ENCODE measurements around the gene ELP5.

The ELP5 gene

DNA sequence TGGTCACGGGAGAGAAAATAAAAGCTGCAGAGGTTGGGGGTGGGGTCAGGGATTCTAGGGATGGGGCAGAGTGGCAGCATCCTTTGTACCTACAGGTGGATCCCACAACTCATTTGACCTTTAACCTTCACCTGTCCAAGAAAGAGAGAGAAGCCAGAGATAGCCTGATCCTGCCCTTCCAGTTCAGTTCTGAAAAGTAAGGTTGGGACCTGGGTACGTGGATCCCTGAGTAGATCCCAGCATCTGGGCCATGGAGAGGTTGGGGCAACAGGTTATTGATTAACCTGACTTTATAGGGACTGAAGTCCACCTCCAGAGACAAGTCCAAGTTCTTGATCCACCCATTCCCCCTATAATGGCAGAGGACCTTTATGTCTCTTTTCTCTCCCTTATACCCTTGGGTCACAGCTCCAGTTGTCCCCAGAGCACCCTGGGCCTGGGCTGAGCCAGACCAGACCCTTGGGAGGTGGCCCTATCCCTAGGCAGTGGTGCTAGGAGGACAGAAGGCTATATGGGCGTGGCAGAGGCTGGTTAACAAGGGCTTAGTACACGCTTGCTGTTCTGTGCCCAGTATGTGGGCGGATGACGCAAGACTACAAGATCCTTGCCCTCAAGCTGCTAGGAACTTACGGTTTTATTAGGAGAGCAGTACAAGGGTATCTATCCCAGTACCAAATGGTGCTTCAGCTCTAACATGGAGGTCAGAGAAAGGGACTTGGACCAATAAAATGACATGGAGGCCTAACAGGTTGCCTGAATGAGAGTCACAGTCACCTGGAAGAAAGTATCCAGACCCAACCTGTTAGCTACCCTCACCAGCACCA, 6.9 kb downstream of the ELP5 start:
- no peak for DNase-seq

DNA sequence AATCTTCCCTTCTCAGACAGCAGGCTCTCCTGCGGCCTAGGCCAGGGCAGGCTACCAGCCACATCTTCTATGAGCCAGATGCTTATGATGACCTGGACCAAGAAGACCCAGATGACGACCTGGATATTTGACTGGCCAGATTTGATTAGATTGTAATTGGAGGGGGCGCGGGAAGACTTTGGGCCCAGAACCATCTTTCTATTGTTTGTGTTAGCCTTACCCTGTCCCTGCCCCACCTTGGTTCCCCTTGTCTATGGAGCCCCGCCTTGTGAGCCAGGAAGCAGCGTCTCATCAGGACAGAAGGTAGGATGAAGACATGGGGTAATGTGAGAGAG, 7.5 kb downstream of the ELP5 start:
- no peak for DNase-seq

DNA sequence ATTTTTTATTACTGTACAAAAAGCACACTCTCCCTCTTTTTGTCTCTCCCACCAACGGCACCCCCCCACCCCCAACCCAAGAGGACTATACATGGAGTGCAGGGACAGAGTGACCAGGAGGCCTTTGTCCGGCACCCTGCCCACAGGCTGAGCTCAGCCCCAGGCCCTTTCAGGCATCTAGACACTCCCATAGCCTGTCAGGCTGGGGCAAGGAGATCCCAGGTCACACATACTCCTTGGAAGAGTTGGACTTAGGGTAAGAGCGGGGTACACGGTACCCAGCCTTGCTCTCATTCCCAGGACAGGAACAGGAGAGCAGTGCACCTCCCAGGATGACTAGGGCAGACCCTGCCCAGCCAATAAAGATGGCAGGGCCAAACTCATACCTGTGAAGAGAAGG, 8.1 kb downstream of the ELP5 start:
- no peak for DNase-seq

DNA sequence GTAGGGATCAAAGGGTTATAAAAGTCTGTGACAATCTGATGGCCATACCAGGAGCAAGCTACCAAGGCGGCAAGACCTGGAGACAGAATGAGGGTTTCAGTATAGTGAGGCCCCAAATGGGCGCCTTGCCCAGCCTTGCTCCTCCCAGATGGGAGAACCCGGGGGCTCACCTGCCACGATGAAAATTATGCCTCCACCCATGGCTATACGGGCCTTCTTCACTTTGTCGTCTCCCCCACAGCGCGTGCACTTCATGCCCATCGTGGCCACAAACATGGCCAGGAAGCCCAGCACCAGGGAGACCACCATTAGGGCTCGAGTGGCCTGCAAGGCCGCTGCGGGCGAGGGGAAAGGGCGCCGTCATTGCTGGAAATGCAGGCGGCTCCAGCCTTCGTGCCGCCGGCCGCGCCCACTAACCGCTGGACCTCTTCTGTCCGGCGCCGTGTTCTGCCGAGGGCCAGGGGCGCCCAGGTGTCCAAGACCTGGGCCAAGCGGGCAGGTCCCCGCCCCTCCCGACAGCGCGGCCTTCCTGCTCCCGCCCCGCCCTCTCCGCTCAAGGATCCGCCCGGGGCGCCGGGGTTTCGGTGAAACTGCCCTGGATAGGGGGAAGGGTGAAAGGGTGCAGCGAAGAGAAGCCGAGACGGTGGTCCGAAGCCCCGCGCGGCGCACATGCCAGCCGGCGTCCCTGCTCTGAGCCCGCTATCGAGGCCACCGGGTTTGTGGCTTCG, 8.8 kb downstream of the ELP5 start:
- DNase-seq: peak in 1 of 4 experiments; percentile 31

DNA sequence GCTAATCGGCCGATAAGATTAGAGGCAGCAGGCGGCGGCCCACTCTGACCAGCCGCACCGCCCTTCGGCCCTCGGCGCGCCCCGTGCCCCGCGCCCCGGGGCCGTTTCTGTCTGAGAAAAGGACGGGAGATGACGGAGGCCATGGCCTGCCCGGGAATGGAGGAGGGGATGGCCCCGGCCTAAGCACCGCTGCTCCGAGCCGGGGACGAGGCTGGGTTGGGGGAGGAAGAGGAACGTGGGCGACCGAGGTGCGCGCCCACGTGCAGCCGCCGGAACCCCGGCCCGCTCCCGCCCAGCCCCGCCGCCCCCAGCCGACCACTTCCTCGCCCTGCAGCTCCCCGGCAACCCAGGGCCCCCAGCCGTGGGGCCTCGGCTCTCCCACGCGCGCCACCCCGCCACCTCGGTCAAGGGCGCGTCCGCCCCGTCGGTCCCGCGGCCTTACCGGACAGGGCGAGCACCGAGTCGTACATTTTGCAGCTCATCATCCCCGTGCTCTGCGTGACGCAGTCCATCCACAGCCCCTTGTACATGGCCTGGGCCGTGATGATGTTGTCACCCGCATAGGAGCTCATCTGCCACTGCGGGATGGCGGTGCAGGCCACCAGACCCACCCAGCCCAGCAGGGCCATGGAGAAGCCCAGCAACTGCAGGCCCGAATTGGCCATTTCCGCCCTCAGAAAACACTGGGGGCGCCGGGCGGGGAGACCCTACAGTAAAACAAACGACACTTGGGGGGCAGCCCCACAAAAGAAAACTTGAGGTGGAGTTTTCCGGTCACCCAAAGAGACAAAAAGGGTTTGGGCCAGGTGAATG, 9.6 kb downstream of the ELP5 start:
- no peak for DNase-seq

DNA sequence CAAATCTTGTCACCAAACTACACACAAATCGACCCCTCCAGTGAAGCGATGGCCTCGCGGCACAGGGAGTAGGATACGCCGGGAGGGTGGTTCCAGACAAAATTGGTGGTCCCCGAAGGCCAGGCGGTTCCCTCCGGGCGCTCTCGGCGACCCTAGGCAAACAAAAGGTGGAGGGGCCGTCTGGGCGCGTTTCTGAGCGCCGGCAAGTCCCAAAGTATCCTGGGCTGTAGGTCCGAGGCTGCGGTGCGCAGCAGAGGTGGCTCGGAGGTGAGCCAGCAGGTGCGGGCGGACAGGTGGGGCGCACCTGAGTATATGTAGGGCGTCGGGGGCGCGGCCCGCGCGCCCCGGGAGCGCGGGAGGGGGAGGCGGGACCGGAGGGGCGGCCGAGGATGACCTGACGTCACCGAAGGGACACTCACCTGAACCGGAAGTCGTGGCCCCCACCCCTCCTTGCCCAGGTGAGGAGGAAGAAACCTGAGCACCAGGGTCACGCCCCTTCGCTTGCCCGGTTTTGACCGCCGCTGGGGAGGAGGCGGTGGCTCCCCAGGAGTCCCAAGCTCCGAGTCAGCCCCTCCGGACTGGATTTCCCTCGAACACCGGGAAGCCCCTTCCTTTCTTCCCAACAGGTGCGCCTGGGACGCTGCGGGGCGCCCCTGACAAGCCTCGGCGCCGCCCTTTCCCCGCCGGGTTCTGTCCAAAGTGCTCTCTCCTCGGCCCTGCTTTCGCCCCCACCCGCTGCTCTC, 10.3 kb downstream of the ELP5 start, which contains the start of gene CLDN7:
CLDN7 (minus strand) TSS at position 287 of the 743 bp plus-strand sequence. CDS start 435 bp downstream, outside the sequence.
- DNase-seq: no peak

DNA sequence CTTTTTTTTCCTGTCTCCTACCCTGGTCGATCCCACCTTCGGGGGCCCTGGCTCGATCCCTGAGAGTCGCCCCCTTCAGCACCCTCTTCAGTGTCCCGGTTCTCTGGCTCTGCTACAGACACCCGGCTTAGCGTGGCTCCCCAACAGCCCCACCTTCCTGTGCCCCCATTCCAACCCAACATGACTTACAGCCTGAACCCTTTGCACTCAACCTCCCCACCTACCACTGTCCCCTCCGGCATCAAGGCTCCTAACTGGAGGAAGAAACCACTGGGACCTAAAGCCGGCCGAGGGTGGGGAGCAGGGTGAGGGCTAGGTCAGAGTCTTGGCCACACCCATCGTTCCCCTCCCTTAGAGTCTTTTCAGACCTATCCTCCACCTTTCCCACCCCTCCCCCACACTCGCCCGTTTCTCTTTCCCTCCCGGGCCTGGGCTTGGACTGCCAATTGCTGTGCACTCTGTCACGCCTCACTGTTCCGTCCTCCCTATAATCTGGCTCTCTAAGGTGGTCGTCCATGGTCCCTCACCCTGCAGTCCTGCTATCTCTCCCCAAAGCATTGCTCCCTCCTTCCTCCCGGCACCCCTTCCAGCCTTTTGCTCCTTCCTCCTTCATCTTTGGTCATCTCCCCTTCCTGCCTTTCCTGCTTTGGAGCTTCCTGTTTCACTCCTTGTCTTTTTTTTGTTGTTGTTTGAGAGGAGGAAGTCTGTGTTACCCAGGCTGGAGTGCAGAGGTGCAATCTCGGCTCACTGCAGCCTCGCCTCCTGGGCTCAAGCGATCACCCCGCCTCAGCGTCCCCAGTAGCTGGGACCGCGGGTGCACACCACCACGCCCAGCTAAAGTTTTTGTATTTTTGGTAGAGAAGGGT, 11.2 kb downstream of the ELP5 start:
- no peak for DNase-seq

DNA sequence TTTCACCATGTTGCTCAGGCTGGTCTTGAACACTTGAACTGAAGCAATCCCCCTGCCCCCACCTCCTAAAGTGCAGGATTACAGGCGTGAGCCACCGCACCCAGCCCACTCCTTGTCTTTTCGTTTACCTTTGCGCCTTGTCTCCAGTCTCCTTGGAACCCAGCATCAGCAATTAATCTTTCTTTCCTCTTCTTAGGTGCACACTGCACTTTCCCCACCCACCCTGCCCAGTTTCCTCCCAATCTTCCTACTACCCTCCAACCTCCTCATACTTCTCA, 11.7 kb downstream of the ELP5 start:
- DNase-seq: no peak

DNA sequence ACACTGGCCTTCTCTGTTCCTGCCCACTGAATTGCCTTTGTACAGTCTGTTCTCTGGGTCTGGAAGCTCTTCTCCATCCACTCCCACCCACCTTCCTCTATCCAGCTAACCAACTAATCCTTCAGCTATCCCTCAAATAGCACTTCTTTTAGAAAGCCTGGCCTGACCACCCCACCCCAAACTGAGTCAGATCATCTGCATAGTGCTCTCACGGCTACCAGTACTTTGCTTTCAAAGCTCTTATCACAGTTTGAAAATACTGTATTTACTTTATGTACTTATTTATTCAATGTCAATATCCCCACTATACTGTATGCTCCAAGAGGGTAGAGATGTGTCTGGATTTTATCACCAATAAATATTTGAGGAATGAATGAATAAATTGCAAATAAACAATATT, 14.8 kb downstream of the ELP5 start:
- DNase-seq: no peak

DNA sequence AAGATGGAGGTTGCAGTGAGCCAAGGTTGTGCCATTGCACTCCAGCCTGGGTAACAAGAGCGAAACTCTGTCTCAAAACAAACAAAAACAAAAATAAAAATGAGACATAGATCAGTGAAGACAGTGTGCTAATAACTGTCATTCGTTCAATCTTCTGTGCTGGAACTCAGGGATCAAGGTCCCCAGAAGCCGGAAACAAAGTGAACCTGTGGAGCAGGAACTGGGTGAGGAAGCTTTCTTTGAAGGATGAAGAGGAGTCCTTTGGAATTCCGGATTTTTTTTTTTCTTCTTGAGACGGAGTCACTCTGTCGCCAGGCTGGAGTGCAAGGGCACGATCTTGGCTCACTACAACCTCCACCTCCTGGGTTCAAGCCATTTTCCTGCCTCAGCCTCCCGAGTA, 27.4 kb downstream of the ELP5 start:
- DNase-seq: no peak

DNA sequence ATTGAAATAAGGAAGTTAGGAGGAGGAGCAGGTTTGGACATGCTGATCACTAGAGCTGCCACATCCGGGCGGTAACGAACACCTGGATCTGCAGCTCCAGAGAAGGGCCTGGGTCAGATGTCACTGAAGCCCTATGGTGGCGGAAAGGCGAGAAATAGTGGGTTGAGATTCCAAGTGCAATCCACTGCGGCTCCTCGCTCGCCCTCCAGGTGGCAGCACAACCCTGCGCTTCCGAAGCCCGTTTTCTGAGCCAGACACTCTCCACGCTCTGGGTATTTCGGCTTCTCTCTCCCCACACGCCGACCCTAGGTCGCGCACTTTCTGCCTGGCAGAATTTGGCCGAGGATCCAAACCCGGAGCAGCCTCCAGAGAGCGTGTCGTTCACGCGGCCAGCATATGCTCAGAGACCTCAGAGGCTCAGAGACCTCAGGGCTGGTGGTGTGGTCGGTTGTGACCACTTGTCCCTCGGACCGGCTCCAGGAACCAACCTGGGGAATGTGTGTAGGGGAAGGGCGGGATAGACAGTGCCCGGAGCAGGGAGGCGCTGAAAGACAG, 28.6 kb downstream of the ELP5 start:
- DNase-seq: peak; percentile 67 to 80 (median 78)

DNA sequence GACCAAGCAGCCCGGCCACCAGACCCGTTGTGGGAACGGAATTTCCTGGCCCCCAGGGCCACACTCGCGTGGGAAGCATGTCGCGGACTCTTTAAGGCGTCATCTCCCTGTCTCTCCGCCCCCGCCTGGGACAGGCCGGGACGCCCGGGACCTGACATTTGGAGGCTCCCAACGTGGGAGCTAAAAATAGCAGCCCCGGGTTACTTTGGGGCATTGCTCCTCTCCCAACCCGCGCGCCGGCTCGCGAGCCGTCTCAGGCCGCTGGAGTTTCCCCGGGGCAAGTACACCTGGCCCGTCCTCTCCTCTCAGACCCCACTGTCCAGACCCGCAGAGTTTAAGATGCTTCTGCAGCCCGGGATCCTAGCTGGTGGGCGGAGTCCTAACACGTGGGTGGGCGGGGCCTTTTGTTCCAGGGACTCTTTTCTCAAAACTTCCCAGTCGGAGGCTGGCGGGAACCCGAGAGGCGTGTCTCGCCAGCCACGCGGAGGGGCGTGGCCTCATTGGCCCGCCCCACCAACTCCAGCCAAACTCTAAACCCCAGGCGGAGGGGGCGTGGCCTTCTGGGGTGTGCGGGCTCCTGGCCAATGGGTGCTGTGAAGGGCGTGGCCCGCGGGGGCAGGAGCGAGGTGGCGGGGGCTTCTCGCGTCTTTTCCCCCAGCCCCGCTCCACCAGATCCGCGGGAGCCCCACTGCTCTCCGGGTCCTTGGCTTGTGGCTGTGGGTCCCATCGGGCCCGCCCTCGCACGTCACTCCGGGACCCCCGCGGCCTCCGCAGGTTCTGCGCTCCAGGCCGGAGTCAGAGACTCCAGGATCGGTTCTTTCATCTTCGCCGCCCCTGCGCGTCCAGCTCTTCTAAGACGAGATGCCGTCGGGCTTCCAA, 29.3 kb downstream of the ELP5 start, which contains the start of gene SLC2A4:
SLC2A4 (plus strand) TSS at position 645 of the 879 bp plus-strand sequence; CDS start at position 862, 217 bp downstream.
- DNase-seq: peak; percentile 40 to 72 (median 56)

DNA sequence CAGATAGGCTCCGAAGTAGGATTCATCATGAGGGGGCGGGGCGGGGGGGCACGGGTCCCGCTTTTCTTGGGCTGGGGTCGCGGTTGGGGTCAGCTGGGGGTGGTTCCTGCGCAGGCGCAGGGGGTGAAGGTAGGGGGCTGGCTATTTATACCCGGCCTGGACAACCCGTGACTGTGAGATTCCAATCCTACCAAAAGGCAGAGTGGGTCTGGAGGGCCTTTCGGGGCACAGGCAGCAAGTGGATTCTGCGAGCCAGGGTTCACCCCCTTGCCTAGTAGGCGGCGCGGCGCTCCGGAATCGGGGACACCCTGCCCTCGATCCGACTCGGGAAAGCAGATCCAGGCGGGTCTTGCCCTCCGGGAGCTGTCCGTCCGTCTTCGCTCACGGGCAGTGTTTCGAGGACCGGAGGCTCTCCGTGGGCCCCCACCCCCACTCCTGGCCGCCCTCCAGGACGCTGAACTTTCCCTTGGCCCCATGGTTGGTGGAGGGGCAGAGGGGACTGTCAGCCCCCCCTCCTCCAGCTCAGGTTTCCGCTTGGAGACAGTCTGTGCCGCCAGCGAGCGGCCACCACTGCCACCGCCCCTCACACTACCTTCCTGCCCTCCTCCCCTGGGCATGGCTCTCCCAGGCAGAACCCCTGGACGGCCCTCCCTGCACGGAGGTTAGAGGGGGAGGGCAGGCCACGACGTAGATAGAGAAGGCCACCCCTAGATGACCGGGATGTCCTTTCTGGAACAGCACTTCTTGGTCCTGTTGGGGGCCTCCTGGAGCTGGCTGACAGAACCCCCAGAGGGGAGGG, 30.1 kb downstream of the ELP5 start:
- DNase-seq: no peak

DNA sequence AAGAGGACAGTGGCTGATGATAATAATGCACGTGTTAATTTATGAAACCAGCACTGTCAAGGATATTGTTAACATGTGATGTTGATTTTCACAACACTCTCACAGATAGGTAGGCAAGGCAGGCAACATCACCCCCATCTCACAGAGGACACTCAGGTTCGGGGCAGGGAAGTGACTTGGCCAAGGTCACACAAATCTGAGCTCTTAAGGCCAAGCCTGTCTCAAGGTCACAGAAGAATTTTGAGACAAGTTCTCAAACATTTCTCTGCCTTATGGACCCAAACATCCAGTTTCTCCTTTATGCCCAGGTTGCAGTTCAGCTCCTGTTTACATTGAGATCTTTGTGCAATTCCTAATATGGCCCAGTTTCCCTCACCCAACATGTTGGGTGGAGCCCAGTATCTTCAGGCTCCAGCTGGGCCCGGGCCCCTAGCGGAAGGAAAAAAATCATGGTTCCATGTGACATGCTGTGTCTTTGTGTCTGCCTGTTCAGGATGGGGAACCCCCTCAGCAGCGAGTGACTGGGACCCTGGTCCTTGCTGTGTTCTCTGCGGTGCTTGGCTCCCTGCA, 30.8 kb downstream of the ELP5 start:
- no peak for DNase-seq

DNA sequence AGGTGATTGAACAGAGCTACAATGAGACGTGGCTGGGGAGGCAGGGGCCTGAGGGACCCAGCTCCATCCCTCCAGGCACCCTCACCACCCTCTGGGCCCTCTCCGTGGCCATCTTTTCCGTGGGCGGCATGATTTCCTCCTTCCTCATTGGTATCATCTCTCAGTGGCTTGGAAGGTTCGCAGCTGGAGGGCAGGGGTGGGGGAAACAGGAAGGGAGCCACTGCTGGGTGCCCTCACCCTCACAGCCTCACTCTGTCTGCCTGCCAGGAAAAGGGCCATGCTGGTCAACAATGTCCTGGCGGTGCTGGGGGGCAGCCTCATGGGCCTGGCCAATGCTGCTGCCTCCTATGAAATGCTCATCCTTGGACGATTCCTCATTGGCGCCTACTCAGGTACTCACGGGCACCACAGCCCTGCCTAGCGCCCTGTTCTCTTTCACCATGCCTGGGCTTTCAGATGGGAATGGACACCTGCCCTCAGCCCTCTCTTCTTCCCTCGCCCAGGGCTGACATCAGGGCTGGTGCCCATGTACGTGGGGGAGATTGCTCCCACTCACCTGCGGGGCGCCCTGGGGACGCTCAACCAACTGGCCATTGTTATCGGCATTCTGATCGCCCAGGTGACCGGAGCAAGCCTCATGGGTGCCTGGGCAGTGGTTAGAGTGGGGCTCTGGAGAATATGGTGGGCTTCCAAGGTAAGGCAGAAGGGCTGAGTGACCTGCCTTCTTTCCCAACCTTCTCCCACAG, 31.6 kb downstream of the ELP5 start:
- DNase-seq: no peak

DNA sequence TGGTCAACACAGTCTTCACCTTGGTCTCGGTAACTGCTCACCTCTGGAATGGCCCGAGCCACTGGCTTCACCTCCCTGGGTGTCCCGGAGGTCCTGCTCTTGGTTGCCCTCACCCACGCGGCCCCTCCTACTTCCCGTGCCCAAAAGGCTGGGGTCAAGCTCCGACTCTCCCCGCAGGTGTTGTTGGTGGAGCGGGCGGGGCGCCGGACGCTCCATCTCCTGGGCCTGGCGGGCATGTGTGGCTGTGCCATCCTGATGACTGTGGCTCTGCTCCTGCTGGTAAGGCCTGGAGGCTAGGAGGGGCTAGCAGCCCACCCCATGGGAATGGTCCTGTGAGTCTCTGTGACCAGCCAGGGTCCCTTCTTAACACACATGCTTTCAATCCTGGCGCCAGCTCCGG, 32.9 kb downstream of the ELP5 start:
- DNase-seq: no peak

DNA sequence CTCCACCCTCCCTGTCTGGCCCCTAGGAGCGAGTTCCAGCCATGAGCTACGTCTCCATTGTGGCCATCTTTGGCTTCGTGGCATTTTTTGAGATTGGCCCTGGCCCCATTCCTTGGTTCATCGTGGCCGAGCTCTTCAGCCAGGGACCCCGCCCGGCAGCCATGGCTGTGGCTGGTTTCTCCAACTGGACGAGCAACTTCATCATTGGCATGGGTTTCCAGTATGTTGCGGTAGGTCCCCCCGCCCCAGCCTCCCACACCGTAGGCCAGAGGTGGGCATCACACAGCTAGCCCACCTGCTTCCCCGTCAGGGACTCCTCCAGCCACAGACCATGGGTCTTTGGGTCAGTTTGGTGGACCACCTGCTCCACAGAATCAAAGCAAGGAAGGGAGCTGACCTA, 33.7 kb downstream of the ELP5 start:
- no peak for DNase-seq

DNA sequence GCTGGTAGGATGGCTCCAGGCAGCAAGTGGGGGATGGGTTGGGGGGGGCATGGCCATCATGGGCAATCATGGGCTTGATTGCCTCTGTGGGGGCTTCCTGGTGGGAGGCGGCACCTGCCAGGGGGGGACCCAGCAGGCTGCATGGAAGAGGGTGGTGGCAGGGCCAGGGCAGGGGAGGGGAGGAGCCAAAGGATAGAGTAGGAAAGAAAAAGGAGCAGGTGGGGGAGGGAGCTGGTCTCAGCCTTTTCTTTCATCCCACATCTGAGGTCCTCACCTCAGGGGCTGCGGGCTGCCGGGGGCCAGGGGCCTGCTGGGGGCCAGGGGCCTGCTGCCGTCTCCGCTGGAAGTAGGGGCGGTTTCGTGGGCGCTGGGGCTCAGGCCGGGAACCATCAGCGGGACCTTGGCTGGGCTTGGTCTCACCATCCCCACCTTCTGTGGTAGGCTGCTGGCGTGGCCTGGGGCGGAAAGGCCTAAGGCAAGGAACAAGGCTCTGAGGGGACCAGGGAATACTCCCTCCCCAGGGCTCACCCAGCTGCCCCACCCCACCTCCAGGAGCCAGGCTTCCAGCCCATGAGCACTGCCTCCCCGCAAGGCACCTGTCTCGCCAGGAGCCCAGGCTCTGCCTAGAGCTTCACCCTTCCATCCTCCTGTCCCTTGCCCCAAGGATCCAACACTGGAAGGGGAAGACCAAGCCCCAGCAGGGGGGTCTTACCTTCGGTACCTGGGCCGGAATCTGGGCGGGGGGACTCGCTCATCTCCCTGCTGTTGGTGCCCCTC, 37.4 kb downstream of the ELP5 start:
- DNase-seq: no peak
